NCI-H82 (cell line): ENCODE results near the gene DAPK2.

Experiments used
- DNase-seq: peaks from one replicate; lab custom pipeline; 2025; lab: John Stamatoyannopoulos, UW

The DAPK2 gene

DNA sequence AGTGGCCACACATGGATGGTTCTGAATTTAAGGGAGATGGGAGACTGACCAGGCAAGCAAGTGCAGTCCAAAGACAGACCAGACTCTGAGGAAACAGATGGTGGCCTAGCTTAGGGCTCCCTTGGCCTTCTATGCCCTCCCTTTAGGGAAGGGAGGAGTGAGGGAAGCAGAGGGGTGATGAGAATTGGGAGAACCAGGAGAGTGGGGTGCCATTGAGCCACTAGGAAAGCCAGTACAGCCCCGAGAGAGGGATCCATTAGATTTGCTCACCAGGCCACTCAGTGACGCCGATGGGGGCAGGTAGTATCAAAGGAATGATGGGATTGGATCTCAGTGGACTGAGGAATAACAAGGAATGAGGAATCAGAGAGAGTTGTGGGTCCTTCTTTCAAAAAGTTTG, 182.1 kb downstream of the DAPK2 start:
- DNase-seq = no peak

DNA sequence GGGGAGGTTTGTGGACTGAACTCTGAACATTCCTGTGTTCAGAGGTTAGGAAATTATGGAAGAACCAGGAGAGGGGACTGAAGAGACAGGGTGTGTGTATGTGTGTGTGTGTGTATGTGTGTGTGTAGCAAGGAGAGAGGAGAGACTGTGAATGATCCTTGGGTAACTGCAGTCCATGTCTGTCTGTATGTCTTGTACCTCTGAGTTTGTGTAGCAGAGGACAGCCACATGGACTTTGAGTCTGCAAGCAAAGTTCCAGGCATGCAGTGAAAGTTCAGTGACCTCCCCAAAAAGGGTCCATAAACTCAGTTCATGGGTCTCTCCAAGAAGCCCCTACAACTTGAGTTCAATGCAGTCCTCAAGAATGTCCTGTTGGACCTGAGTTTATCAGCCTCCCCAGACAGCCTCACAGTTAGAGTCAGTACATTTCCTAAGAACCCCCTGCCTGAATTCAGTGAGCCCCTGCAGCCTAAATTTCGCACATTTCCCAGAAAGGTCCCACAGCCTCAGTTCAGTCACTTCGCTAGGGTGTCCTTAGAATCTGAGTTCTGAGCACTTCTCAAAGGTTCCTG, 184.3 kb downstream of the DAPK2 start:
- no peak for DNase-seq

DNA sequence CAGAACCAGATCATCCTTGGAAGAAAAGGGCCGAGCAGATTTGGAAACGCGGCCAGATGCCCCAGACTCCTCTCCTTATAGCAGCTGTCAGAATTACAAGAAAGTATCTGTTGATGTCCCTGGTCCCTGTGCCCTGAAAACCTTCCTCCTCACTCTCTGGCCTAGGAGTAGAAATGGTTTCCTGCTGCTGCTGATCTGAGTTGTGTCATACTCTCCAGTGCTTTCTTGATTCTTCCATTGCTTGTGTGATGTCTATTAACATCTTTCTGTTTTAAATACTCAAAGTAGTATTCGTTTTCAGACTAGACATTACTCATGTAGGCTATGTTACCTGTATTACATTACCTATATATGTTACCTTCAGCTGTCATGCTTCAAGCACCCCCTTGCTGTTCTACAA, 185.7 kb downstream of the DAPK2 start:
- no peak for DNase-seq

DNA sequence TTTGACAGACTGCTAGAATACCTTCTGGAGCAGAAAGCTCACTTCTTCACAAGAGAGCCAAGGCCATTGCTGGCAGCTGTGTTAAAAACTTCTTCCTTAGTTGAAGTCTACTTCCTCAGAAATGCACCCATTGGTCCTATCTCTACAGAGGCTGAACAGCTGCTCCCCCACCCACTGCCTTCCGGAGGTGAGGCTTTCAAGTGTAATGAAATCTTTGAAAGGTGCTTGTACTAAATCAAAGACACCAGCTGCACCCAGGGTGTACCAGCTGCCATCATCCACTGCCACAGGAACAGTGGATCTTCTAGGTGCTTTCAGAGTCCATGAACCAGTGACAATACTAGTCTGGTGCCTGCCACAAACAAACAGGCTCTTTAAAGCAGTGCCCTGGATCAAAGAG, 186.1 kb downstream of the DAPK2 start:
- DNase-seq = no peak

GRCh38 chr15:63858881-63859280, 187.4 kb downstream of the DAPK2 start:
- DNase-seq = no peak

DNA sequence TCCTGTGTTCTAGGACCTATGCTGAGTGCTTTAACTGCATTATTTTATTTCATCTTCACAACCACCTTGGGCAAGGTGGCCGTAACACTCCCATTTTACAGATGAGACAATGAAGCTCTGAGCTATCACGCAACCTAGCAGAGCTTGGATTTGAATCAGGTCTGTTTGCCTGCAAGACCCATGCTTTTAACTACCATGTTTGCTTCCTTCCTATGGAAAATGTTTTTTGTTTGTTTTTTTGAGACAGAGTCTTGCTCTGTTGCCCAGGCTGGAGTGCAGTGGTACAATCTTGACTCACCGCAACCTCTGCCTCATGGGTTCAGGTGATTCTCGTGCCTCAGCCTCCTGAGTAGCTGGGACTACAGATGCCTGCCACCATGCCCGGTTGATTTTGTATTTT, 187.8 kb downstream of the DAPK2 start:
- no peak for DNase-seq

DNA sequence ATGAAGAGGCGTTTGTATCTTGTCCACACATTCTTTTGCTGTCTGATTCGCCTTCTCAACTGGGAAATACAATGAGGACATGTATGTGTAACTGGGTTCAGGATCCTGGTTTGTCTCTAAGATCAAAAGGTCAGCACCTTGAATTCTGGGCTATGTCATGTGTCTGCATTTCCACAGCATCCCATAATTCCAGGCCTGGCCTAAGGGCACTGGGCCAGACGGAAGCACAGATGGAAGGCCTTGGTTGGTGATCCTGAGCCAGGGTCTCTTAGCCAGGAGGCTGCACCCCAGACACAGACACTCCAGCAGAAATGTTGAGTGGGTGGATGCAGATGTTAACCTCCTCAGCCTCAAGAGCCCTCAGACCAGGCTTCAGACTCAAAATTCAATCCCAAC, 188.8 kb downstream of the DAPK2 start:
- no peak for DNase-seq
